Keratinocyte (primary cell): ENCODE data around the gene FSTL5. TPM values are rescaled to one million over a fixed set of nuclear protein-coding genes. Genes with fewer than 3 reads are reported as not detected.

Experiments used
- DNase-seq: peaks from one replicate; pipeline ENCODE4 v3.0.0-alpha.2; 2011; ENCODE audit warnings: low read depth, missing footprints, low spot score
- FAIRE-seq: peaks from 2 replicates; lab custom pipeline; 2011; peaks lifted over from hg19 to GRCh38; lab: Jason Lieb, UNC
- H2AFZ ChIP-seq: 2 replicates; pipeline ENCODE4 v1.6.0; 2012; ENCODE audit warnings: low read length, control low read depth, inconsistent platforms; ENCODE audit not compliant: control insufficient read depth
- H3K27ac ChIP-seq: 2 replicates; pipeline ENCODE4 v1.5.1; 2011; ENCODE audit warnings: low read length; ENCODE audit not compliant: control insufficient read depth, insufficient read depth
- H3K27me3 ChIP-seq: 3 replicates; pipeline ENCODE4 v1.6.0; 2011; ENCODE audit warnings: low read length; ENCODE audit not compliant: control insufficient read depth, insufficient read depth; ENCODE audit errors: extremely low read depth
- H3K36me3 ChIP-seq, 2 experiments: 2 replicates in 1 of 2; 3 replicates in 1 of 2; pipeline ENCODE4 v1.5.1; 2011; ENCODE audit warnings: low read length in 2 of 2, mild to moderate bottlenecking in 1 of 2; ENCODE audit not compliant: control insufficient read depth in 2 of 2, insufficient read depth in 2 of 2; ENCODE audit errors: extremely low read depth in 1 of 2
- H3K4me1 ChIP-seq: 3 replicates; pipeline ENCODE4 v1.5.1; 2011; ENCODE audit warnings: low read length; ENCODE audit not compliant: control insufficient read depth, insufficient read depth; ENCODE audit errors: extremely low read depth
- H3K4me2 ChIP-seq: 3 replicates; pipeline ENCODE4 v1.6.0; 2011; ENCODE audit warnings: low read depth, low read length; ENCODE audit not compliant: control insufficient read depth, insufficient read depth; ENCODE audit errors: extremely low read depth
- H3K4me3 ChIP-seq, 3 experiments: fragments of 200-600 bp in 1 of 3; sonication (generic) in 1 of 3; 2 replicates in 2 of 3; 3 replicates in 1 of 3; pipeline ENCODE4 v1.5.1; 2011 to 2016; ENCODE audit warnings: low read length in 3 of 3, mild to moderate bottlenecking in 3 of 3, control low read depth in 2 of 3, inconsistent platforms in 1 of 3, low read depth in 1 of 3, mixed read lengths in 1 of 3, mixed run types in 1 of 3, moderate library complexity in 1 of 3; ENCODE audit not compliant: control insufficient read depth in 2 of 3, insufficient read depth in 2 of 3; ENCODE audit errors: extremely low read depth in 1 of 3
- H3K79me2 ChIP-seq: 2 replicates; pipeline ENCODE4 v1.6.0; 2012; ENCODE audit warnings: low read length; ENCODE audit not compliant: control insufficient read depth, insufficient read depth
- H3K9ac ChIP-seq: 3 replicates; pipeline ENCODE4 v1.6.0; 2011; ENCODE audit warnings: low read length; ENCODE audit not compliant: control insufficient read depth, insufficient read depth; ENCODE audit errors: extremely low read depth
- H3K9me1 ChIP-seq: 3 replicates; pipeline ENCODE4 v1.6.0; 2011; ENCODE audit warnings: low read length; ENCODE audit not compliant: control insufficient read depth, insufficient read depth; ENCODE audit errors: extremely low read depth
- H3K9me3 ChIP-seq: 2 replicates; pipeline ENCODE4 v1.5.1; 2012; ENCODE audit warnings: low read depth, low read length; ENCODE audit not compliant: control insufficient read depth
- H4K20me1 ChIP-seq: 3 replicates; pipeline ENCODE4 v1.6.0; 2011; ENCODE audit warnings: low read length; ENCODE audit not compliant: control insufficient read depth, insufficient read depth; ENCODE audit errors: extremely low read depth
- CTCF ChIP-seq, 3 experiments: IDR thresholded peaks in 1 of 3; conservative IDR thresholded peaks in 1 of 3; optimal IDR thresholded peaks in 1 of 3; 2 replicates in 2 of 3; 3 replicates in 1 of 3; pipeline versions ENCODE3 to v1.5.1; 2011; ENCODE audit warnings: low read length in 3 of 3, mild to moderate bottlenecking in 3 of 3, moderate library complexity in 2 of 3, control low read depth in 1 of 3, inconsistent platforms in 1 of 3; ENCODE audit not compliant: insufficient read depth in 2 of 3; ENCODE audit errors: extremely low read depth in 1 of 3
- EZH2 ChIP-seq: IDR thresholded peaks from one replicate; pipeline ENCODE4 v1.6.1; 2012; ENCODE audit warnings: inconsistent platforms, mild to moderate bottlenecking, low read length, moderate library complexity
- dilution Hi-C: fragments of 300-500 bp; cut with MboI; formaldehyde crosslinking; loops from one replicate; pipeline ENCODE4 v1.7.0; 2020; ENCODE audit warnings: low sequenced_read_pairs; ENCODE audit not compliant: extremely low pct_ligation_motif_present
- polyA plus RNA-seq, 5 experiments: library from polyadenylated mRNA; depleted of rRNA in 3 of 5; stranded (reverse) in 3 of 5; stranded (forward) in 1 of 5; unstranded in 1 of 5; fragments of >200 nt; gene quantifications; 1 replicate in 1 of 5; 2 replicates in 3 of 5; 3 replicates in 1 of 5; pipeline versions ENCODE4 v1.2.1 to v1.2.3, GENCODE V29; 2011 to 2012; ENCODE audit warnings: missing spikeins in 2 of 5, low read depth in 1 of 5, low replicate concordance in 1 of 5

FSTL5 gene
- polyA plus RNA-seq, 1 donor (not counting 4 experiments of a cell fraction or from before 2014, with no cell fraction given): not detected

DNA sequence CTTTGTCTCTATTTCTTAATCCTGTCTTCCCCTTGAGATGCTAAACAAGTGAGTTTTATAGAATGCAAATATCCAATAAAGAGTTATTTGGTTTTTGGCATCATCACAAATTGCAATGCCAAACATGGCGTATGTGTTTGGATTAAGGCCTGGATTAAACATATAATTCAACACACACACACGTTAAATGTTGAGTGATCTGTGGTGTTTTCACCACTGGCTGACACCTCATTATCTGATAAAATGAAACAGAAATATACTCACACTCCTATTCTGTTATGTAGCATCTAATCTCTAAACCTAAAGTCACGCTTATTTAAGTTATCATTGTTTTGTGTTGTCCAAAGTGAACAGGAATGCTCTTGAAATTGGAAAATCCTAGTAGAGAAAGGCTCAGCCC lies 506.2 kb downstream of the FSTL5 start:
- Histone ChIP-seq H3K27me3 (no peaks in the 10 kb centered on the region), H3K9me1 (no peaks in the 10 kb centered on the region), H3K4me1 (no peaks in the 10 kb centered on the region), H3K4me3 (no peak overlapping the region), H3K9me3 (no peaks in the 10 kb centered on the region), H3K9ac (no peak overlapping the region), H2AFZ (no peak overlapping the region), H4K20me1 (no peaks in the 10 kb centered on the region), H3K79me2 (no peaks in the 10 kb centered on the region), H3K27ac (no peak overlapping the region), H3K36me3 (no peaks in the 10 kb centered on the region), H3K4me2 (no peak overlapping the region)
- DNase-seq (no peak), FAIRE-seq (no peak)
- TF ChIP-seq EZH2: no peak
- TF ChIP-seq CTCF (optimal IDR thresholded peaks at IDR 0.05 in 1 of 3, IDR thresholded peaks at IDR 0.05 in 1 of 3, conservative IDR thresholded peaks at IDR 0.05 in 1 of 3; ENCODE audit: extremely low read depth in 1 of 3, insufficient read depth in 2 of 3, low read length in 3 of 3): no peak
- dilution Hi-C loops: no loop called here

DNA sequence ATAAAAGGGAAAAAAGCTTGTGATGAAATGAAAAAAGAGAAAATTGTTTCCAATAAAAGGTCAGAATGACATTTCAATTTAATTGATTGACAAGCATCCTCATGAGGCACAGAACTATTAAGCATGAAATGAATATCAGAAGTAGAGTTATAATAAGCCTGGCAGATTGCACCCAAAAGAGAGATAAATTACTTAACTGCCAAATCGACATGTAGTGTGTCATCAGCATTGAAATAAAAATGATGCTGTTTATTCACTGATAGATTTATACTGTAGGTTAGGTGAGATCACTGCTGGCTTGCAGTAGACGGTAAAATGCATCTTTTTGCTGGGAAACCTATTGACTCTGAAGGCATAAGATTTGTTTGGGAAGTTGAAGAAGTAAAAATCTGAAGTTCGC lies 507.2 kb downstream of the FSTL5 start:
- H3K4me3 ChIP-seq: no peak overlapping the region
- no peaks in the 10 kb centered on the region for H3K4me1 ChIP-seq
- dilution Hi-C loops: no loop called here
- no peak overlapping the region for H2AFZ ChIP-seq
- H3K9ac ChIP-seq: no peak overlapping the region
- no peak overlapping the region for H3K4me2 ChIP-seq
- TF ChIP-seq EZH2: no peak
- TF ChIP-seq CTCF (optimal IDR thresholded peaks at IDR 0.05 in 1 of 3, IDR thresholded peaks at IDR 0.05 in 1 of 3, conservative IDR thresholded peaks at IDR 0.05 in 1 of 3; ENCODE audit: extremely low read depth in 1 of 3, insufficient read depth in 2 of 3, low read length in 3 of 3): no peak
- DNase-seq (no peak), FAIRE-seq (no peak)
- H3K36me3 ChIP-seq: no peaks in the 10 kb centered on the region
- H4K20me1 ChIP-seq: no peaks in the 10 kb centered on the region
- no peaks in the 10 kb centered on the region for H3K27me3 ChIP-seq
- no peaks in the 10 kb centered on the region for H3K79me2 ChIP-seq
- no peak overlapping the region for H3K27ac ChIP-seq
- H3K9me1 ChIP-seq: no peaks in the 10 kb centered on the region
- H3K9me3 ChIP-seq: no peaks in the 10 kb centered on the region
